Fibroblast of mammary gland (primary cell): Measurements from ENCODE around the gene SLC4A1AP.

ENCODE experiments used
- DNase-seq: peaks from one replicate; pipeline ENCODE4 v3.0.0-alpha.2; 2010; ENCODE audit warnings: low read depth
- H3K4me3 ChIP-seq: 2 replicates; pipeline ENCODE4 v1.5.1; 2011; ENCODE audit warnings: low read depth, mild to moderate bottlenecking, low read length, moderate library complexity; ENCODE audit not compliant: control insufficient read depth
- CTCF ChIP-seq: conservative IDR thresholded peaks from 2 replicates; pipeline ENCODE4 v1.5.1; 2011; ENCODE audit warnings: low read depth, low read length, inconsistent platforms; ENCODE audit not compliant: control insufficient read depth, insufficient read depth

Gene SLC4A1AP

GRCh38 chr2:27728081-27728858, 64.6 kb downstream of the SLC4A1AP start:
- no peak overlapping the region for H3K4me3 ChIP-seq
- TF ChIP-seq CTCF = no peak
- DNase-seq = no peak

DNA sequence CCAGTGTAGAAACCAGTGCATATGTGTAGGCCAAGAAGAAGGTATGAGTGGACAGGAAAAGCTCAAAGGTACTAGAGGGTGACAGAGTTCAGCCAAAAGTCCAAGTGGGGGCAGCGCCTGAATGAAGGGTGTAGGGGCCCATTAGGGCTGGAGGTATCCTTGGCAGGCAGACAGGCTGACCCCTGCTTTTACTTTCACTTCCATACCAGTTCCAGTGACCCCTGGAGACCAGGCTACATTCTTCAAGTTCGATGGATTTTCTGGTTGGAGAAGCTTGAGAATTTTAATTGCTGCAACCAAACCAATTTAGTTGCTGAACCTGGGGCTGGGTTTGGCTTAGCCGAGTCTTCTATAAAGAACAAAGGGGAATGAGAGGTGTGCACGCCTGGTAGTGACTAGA, 65.5 kb downstream of the SLC4A1AP start:
- no peak for DNase-seq
- no peak for TF ChIP-seq CTCF
- no peak overlapping the region for H3K4me3 ChIP-seq

GRCh38 chr2:27729614-27730013, 65.9 kb downstream of the SLC4A1AP start:
- DNase-seq = no peak
- no peak for TF ChIP-seq CTCF
- no peak overlapping the region for H3K4me3 ChIP-seq

DNA sequence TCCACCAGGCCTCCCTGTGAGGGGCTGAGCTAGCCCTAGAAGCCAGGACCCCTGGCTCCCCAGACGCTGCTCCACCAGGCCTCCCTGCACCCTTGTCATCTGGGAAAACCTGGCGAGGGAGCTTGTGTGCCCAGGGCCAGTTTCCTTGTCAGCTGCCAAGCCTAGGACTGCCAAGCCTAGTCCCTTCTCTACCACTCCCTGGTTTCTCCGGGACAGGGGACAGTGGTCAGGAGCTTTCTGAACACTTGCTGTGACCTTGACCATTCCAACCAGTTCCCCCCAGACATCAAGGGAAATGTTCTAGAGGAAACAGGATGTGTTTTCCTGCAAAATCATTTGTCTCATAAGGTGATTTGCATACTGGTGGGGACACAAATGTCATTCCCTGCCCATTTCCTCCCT, 66.6 kb downstream of the SLC4A1AP start:
- H3K4me3 ChIP-seq = no peak overlapping the region
- no peak for DNase-seq
- no peak for TF ChIP-seq CTCF

DNA sequence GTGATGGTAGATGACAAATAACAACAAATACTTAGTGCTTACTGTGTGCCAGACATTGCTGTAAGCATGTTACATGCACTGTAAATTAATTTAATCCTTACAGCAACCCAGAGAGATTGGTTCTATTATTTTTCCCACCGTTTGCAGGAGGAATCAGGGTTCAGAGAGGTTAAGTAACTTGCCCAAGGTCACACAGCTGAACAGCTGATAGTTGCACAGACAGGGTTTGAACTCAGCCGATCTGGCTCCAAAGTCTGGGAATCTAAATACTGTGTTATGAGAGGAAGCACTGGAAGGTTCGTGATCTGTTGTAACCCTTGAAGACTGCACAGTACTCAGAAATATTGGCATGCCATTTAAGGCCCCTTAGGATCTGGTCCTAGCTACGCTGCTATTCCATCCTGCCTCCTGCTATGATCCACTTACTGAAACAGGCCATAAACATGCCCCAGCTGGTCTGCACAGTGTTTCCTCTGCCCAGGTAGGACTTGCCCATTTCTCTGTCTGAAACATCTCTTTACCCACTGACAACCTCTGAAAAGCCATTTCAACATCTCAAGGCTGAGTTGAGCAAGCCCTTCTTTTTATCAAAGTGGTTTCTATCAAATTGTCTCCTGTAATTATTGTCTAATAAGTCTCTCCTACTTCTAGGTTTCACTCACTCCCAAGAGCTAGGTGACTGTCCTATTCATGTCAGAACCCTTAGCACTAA, 67.4 kb downstream of the SLC4A1AP start:
- H3K4me3 ChIP-seq = no peak overlapping the region
- no peak for TF ChIP-seq CTCF
- DNase-seq = no peak

DNA sequence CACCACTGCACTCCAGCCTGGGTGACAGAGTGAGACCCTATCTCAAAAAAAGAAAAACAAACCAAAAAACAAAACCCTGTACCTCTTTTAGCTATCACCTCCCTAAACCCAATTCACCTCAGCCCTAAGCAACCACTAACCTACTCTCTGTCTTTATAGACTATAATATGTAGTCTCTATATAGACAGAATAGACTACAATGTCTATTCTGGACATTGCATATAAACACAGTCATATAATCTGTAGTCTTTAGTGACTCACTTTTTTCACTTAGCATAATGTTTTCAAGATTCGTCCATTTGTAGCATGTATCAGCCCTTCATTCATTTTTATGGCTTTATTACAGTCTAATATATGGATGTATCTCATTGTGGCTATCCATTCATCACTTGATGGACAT, 70.6 kb downstream of the SLC4A1AP start:
- no peak for DNase-seq
- no peak for TF ChIP-seq CTCF
- H3K4me3 ChIP-seq = no peak overlapping the region
